ENCODE measurements around the gene IRGQ. TPM values are rescaled to one million over a fixed set of nuclear protein-coding genes. Genes with fewer than 3 reads are reported as not detected.

IRGQ gene, protein sequence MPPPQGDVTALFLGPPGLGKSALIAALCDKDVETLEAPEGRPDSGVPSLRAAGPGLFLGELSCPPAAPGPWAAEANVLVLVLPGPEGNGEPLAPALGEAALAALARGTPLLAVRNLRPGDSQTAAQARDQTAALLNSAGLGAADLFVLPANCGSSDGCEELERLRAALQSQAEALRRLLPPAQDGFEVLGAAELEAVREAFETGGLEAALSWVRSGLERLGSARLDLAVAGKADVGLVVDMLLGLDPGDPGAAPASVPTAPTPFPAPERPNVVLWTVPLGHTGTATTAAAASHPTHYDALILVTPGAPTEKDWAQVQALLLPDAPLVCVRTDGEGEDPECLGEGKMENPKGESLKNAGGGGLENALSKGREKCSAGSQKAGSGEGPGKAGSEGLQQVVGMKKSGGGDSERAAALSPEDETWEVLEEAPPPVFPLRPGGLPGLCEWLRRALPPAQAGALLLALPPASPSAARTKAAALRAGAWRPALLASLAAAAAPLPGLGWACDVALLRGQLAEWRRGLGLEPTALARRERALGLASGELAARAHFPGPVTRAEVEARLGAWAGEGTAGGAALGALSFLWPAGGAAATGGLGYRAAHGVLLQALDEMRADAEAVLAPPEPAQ
- 10 to 100 TPM; 11.2 to 14.0 TPM for total RNA-seq

DNA sequence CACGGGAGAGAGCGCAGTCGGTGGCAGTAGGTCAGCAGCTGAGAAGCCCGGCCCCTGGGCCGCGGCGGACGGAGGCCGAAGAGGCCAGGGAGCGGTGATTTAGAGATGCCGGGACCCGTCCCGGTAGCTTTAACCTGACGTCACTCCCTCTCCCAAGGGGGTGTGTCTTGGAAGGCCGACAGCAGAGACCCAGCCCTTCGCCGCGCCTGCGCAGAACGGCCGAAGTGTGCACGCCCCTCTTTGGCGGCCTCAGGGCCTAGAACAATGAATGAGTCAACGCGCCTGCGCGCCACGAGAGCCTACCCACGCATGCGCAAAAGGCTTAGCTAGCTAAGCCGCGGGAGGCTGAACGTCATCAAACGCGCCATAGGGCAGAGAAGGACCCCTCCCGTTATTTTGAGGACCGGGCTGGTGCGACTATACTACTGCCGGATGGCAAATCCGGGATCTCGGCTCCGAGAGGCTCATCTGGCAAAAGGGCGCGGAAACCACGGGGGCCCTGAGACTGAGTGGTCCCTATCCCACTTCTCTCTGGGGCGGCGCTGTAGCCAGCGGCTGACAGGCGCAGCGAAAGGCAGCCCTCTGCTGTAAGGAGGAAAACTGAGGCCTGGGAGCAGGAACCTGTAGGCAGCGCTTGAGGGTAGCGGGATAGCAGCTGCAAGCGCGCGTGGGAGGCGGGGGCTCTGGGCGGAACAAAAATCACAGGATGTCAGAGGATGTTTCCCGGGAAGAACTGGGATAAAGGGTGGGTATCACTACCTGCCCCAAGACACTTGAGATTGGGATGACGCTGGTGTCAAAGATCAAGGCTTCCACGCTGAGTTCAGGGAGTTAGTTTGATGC is at the start of gene IRGQ, which contains the start of gene ZNF576:
IRGQ (minus strand) TSS at position 136 of the 843 bp plus-strand sequence. CDS start 796 bp downstream, outside the sequence.
ZNF576 (plus strand) TSS at position 597 of the 843 bp plus-strand sequence. CDS start 514 bp downstream, outside the sequence.
- POLR2A ChIA-PET: interaction anchor here (0.9 to 3.9 kb wide), 9 partner anchors 13 to 63 kb away, joined by 3 to 44 read pairs (median 5); partner anchors contain the start of genes PINLYP, XRCC1 and ZNF575
- H3K27me3 Mint-ChIP-seq (ENCODE audit: low read depth): no peaks in the 10 kb centered on the region

DNA sequence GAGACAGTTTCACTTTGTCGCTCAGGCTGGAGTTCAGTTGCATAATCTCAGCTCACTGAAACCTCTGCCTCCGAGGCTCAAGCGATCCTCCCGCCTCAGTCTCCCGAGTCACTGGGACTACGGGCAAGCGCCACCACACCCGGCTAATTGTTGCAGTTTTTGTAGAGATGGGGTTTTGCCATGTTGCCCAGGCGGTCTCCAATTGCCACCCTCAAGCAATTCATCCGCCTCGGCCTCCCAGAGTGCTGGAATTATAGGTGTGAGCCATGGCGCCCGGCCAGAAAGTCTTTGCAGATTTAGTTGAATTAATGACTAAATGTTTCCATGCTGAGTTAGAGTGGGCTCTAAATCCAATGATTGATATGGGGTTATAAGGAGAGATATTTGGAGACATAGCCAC is 48.2 kb upstream of the IRGQ start:
- peaks cover 10% of the 10 kb centered on the region for H3K4me1 Mint-ChIP-seq (ENCODE audit: low read depth)
- H3K9me3 Mint-ChIP-seq (ENCODE audit: insufficient read depth): no peaks in the 10 kb centered on the region
- H3K27ac Mint-ChIP-seq: no peak overlapping the region
- H3K36me3 Mint-ChIP-seq (ENCODE audit: low read depth): peaks cover 12% of the 10 kb centered on the region
- ATAC-seq (no peak), DNase-seq (no peak)
- H3K4me3 Mint-ChIP-seq: no peak overlapping the region
- peaks cover 29% of the 10 kb centered on the region for H3K27me3 Mint-ChIP-seq (ENCODE audit: low read depth)
- ChIA-PET POLR2A (no interaction called here), CTCF (no interaction called here)

More for the DNA sequence above, at the start of gene IRGQ, which contains the start of gene ZNF576:
- peaks cover 37% of the 10 kb centered on the region for H3K4me1 Mint-ChIP-seq (ENCODE audit: low read depth)
- peak within 1 kb of the TSS; percentile 99 for H3K27ac Mint-ChIP-seq
- peaks cover 30% of the 10 kb centered on the region for H3K36me3 Mint-ChIP-seq (ENCODE audit: low read depth)
- CTCF ChIA-PET: interaction anchor here (0.9 to 6.7 kb wide), 18 partner anchors 10 to 164 kb away, joined by 3 to 239 read pairs (median 8); partner anchors contain the start of genes PINLYP, SMG9, XRCC1 and ZNF575
- no peaks in the 10 kb centered on the region for H3K9me3 Mint-ChIP-seq (ENCODE audit: insufficient read depth)
- DNase-seq (peak; percentile 100), ATAC-seq (peak; percentile 82)
- peak within 1 kb of the TSS; percentile 98 for H3K4me3 Mint-ChIP-seq

DNA sequence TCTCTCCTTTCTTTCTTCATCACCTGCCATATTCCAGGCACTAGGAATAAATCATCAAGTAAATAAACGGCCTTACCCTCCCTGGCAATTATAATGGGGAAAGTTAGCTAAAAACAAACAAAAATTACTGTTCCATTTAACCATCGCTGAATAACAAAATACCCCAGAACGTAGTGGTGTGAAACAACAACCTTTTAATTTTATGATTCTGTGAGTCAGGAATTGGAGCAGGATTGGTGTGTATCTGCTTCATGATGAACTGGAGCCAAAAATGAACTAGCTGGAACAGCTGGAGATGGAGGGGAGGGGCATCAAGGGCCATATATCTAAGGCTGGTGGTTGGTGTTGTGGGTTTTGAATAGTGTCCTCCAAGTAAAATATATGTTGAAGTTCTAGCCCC is 47.4 kb upstream of the IRGQ start:
- CTCF ChIA-PET: interaction anchor here (1.0 kb wide), 1 partner anchor 109 kb away, joined by 3 read pairs; no protein-coding TSS in a partner anchor
- Mint-ChIP-seq H3K9me3 (ENCODE audit: insufficient read depth) (no peaks in the 10 kb centered on the region), H3K27ac (no peak overlapping the region), H3K36me3 (ENCODE audit: low read depth) (peaks cover 8% of the 10 kb centered on the region), H3K27me3 (ENCODE audit: low read depth) (peaks cover 37% of the 10 kb centered on the region), H3K4me3 (no peak overlapping the region), H3K4me1 (ENCODE audit: low read depth) (peaks cover 17% of the 10 kb centered on the region)
- POLR2A ChIA-PET: interaction anchor here (0.8 kb wide), 1 partner anchor 23 kb away, joined by 3 read pairs; no protein-coding TSS in a partner anchor
- no peak for DNase-seq
- no peak for ATAC-seq

DNA sequence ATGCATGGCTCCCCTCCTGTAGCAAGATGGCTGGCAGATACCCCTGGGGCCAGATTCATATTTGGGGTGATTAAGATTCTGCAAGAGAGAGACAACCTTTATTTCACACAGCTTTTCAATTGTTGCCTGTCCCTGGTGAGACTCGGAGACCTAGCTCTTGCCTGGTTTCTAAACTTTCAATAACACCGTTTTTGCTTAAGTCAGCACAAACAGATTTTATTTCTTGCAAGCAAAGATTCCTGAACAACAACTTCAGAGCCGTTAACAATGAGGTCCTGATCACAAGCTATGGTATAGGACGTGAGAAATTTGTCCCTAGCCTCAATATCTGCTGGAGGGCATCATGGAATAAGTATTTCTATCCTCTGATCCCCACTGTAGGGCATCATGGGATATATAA is 46.6 kb upstream of the IRGQ start:
- ChIA-PET CTCF (interaction anchor here (0.7 to 1.4 kb wide), 2 partner anchors 11 to 23 kb away, joined by 4 read pairs; no protein-coding TSS in a partner anchor), POLR2A (interaction anchor here (0.8 to 1.7 kb wide), 2 partner anchors 14 to 24 kb away, joined by 3 to 5 read pairs; no protein-coding TSS in a partner anchor)
- Mint-ChIP-seq H3K4me3 (no peak overlapping the region), H3K27me3 (ENCODE audit: low read depth) (peaks cover 44% of the 10 kb centered on the region), H3K27ac (no peak overlapping the region), H3K4me1 (ENCODE audit: low read depth) (peaks cover 17% of the 10 kb centered on the region), H3K36me3 (ENCODE audit: low read depth) (peaks cover 6% of the 10 kb centered on the region), H3K9me3 (ENCODE audit: insufficient read depth) (no peaks in the 10 kb centered on the region)
- ATAC-seq (no peak), DNase-seq (no peak)

DNA sequence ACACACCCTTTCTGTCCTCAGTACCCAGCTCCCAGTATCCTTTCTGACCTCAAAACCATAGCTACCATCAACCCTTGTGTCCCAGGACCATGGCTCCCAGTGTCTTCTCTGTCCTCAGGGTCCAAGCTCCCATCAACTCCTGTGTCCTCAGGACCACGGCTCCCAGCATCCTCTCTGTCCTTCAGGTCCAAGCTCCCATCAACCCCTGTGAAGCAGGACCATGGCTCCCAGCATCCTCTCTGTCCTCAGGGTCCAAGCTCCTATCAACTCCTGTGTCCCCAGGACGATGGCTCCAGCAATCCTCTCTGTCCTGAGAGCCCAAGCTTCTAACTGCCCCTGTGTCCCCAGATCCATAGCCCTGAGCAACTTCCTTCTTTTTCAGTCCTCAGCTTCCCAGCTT is 45.4 kb upstream of the IRGQ start:
- H3K9me3 Mint-ChIP-seq (ENCODE audit: insufficient read depth): no peaks in the 10 kb centered on the region
- H3K36me3 Mint-ChIP-seq (ENCODE audit: low read depth): peaks cover 2% of the 10 kb centered on the region
- peak overlapping the region; percentile 7 for H3K4me3 Mint-ChIP-seq
- no peak for DNase-seq
- H3K4me1 Mint-ChIP-seq (ENCODE audit: low read depth): peaks cover 17% of the 10 kb centered on the region
- POLR2A ChIA-PET: interaction anchor here (0.7 to 1.7 kb wide), 3 partner anchors 12 to 138 kb away, joined by 3 to 5 read pairs (median 3); no protein-coding TSS in a partner anchor
- no peak overlapping the region for H3K27ac Mint-ChIP-seq
- H3K27me3 Mint-ChIP-seq (ENCODE audit: low read depth): peaks cover 52% of the 10 kb centered on the region
- ATAC-seq: no peak
- CTCF ChIA-PET: interaction anchor here (0.8 to 1.4 kb wide), 2 partner anchors 11 to 24 kb away, joined by 3 to 4 read pairs; no protein-coding TSS in a partner anchor

DNA sequence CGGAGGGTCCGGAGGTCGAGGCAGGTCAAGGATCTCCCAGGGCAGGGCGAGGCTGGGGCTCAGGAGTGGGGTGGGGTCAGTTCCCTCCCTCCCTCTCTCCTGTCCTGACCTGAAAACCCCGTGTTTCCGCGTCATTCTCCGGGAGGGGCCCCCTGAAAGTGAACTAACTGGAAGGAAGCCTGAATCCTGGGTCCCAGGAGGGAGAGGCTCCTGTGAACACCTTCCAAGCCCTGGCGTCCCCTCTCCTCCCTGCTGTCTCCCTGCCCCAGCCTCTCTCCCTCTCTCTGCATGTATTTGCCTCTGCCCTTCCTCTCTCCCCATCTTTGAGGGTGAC is 44.5 kb upstream of the IRGQ start:
- H3K27me3 Mint-ChIP-seq (ENCODE audit: low read depth): peaks cover 55% of the 10 kb centered on the region
- ATAC-seq (no peak), DNase-seq (no peak)
- H3K4me3 Mint-ChIP-seq: peak overlapping the region; percentile 70
- CTCF ChIA-PET: no interaction called here
- H3K9me3 Mint-ChIP-seq (ENCODE audit: insufficient read depth): no peaks in the 10 kb centered on the region
- POLR2A ChIA-PET: no interaction called here
- H3K27ac Mint-ChIP-seq: no peak overlapping the region
- no peaks in the 10 kb centered on the region for H3K36me3 Mint-ChIP-seq (ENCODE audit: low read depth)
- H3K4me1 Mint-ChIP-seq (ENCODE audit: low read depth): peaks cover 17% of the 10 kb centered on the region

DNA sequence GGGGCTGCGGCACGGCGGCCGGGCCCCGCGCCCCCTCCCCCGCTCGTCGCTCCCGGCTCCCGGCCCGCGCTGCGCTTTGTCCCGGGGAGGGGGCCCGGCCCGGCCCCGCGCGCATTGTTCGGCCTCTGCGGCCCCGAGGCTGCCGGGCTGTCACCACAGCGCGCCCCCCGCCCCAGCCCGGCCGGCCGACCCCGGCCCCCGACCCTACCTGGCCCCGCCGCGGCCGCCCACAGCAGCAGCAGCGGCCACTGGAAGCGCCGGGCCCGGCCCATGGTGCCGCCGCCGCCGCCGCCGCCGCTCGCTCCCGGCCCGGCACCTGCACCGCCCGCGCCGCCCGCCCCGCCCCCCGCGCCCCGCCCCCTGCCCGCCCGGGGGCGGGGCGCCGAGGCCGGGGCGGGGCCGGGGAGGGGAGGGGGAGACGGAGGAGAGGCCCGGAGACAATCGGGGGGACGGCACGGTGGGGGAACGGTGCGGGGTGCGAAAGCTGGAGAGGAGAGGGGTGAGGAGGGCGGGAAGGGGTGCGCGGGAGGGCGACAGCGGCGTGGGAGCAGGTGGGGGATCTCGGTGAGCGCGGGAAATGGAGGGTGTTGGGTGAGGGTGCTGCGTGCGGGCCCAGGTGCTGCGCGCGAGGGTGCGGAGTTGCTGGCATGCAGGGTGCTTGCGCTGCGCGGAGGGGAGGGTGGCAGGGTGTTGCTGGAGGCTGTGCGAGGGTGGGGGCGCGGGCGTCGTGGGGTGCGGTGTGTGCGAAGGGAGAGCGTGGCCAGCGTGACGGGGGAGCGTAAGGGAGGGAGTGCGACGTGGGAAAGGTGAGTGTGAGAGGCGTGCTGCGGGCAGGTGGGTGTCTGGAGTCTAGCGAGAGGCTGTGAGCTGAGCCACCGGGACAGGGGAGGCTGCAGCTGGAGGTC is 43.8 kb upstream of the IRGQ start, which contains the start of gene CADM4:
CADM4 (minus strand) TSS at position 332 of the 905 bp plus-strand sequence; CDS start at position 272, 60 bp downstream.
- H3K4me3 Mint-ChIP-seq: peak within 1 kb of the TSS; percentile 70
- ChIA-PET CTCF (no interaction called here), POLR2A (no interaction called here)
- H3K27me3 Mint-ChIP-seq (ENCODE audit: low read depth): peaks cover 55% of the 10 kb centered on the region
- peak; percentile 48 for DNase-seq
- H3K4me1 Mint-ChIP-seq (ENCODE audit: low read depth): peaks cover 17% of the 10 kb centered on the region
- ATAC-seq: peak; percentile 84
- no peaks in the 10 kb centered on the region for H3K36me3 Mint-ChIP-seq (ENCODE audit: low read depth)
- H3K27ac Mint-ChIP-seq: peak within 1 kb of the TSS; percentile 11
- no peaks in the 10 kb centered on the region for H3K9me3 Mint-ChIP-seq (ENCODE audit: insufficient read depth)

DNA sequence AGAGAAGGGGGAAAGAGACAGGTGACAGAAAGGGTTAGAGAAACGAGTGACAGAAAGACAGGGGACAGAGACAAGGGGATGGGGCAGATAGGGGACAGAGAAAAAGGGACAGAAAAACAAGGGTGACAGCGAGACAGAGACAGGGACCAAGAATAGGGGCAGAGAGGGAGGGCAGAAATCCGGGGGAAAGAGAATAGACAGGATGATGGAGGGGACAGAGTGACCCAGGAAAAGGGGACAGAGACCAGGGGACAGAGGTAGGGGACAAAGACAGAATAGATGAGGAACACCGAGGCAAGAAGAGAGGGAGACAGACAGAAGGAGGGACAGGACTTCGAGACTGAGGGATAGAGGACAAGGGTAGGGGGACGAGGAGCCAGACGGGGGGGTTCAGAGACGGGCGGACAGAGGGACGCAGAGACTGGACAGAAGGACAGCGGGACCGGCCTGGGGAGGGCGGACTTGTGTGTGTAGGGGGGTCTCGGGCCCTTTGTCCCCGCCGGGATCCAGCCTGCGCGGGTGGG is 43.1 kb upstream of the IRGQ start:
- no peaks in the 10 kb centered on the region for H3K9me3 Mint-ChIP-seq (ENCODE audit: insufficient read depth)
- peak overlapping the region; percentile 57 for H3K4me3 Mint-ChIP-seq
- H3K27ac Mint-ChIP-seq: no peak overlapping the region
- H3K27me3 Mint-ChIP-seq (ENCODE audit: low read depth): peaks cover 55% of the 10 kb centered on the region
- DNase-seq (no peak), ATAC-seq (no peak)
- H3K36me3 Mint-ChIP-seq (ENCODE audit: low read depth): no peaks in the 10 kb centered on the region
- ChIA-PET CTCF (no interaction called here), POLR2A (no interaction called here)
- peaks cover 17% of the 10 kb centered on the region for H3K4me1 Mint-ChIP-seq (ENCODE audit: low read depth)

DNA sequence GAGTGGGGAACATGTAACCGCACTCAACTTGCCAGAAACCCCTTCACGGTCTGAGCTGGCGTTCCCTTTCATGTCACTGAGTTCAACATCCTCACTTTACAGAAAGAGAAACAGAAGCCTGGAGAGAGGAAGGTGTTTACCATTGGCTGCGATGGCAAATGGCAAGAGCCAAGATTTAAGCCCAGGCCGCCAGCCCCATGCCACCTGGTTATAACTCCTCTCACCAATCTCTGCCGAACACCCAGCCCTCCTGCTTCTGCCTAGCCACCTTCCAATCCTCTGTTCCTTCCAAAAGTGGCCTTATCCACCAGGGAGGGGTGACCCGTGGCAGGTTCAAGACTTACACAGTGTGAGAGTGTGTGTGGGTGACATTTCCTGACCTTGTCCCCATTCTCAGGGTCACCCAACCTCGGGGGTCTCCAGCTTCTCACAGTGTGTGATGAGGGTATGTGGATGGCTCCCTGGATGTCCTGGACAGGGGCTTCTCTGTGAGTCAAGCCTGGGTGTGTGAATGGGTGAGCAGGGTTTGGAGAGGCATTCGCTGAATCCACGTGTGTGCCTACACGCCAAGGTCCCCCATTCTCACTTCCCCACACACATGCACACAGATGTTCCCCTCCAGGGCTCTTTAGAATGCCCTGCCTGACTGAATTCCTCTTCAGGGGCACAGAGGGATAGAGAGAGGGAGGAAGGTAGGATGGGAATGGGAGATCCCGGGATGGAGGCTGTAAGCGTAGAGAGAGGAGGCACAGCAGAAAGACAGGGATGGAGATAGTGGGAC is 42.5 kb upstream of the IRGQ start:
- Mint-ChIP-seq H3K4me3 (peak overlapping the region; percentile 57), H3K27ac (no peak overlapping the region), H3K9me3 (ENCODE audit: insufficient read depth) (no peaks in the 10 kb centered on the region), H3K4me1 (ENCODE audit: low read depth) (peaks cover 17% of the 10 kb centered on the region), H3K36me3 (ENCODE audit: low read depth) (no peaks in the 10 kb centered on the region), H3K27me3 (ENCODE audit: low read depth) (peaks cover 54% of the 10 kb centered on the region)
- no peak for ATAC-seq
- DNase-seq: no peak
- ChIA-PET POLR2A (no interaction called here), CTCF (interaction anchor here (0.6 kb wide), 1 partner anchor 191 kb away, joined by 3 read pairs; no protein-coding TSS in a partner anchor)

DNA sequence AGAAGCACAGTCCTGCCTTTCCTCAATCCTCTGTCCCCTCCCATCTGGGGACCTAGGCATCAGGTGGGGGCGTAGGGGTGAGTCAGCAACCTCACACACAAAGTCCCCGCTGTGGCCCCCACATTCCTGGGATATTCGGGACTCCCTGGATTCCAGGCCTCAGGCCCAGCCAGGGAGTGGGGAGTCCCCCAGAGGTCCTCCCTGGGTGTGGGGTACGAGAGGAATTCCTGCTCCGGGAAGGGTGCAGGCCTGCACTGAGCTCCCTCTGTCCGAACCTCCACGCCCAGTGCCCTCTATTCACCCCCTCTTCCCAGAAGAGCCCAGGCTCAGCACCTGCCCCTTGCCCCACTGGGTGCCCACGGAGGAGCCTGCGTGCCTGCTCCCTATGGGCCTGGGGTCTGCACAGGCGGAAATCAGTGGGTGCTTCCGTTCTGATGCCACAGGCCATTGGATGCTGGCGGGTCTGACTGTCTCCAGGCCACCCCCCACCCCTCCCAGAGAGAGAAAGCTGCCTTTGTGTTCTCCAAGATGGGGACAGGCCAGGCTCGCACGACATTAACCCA is 40.3 kb upstream of the IRGQ start:
- ATAC-seq: no peak
- H3K27me3 Mint-ChIP-seq (ENCODE audit: low read depth): peaks cover 38% of the 10 kb centered on the region
- H3K36me3 Mint-ChIP-seq (ENCODE audit: low read depth): no peaks in the 10 kb centered on the region
- ChIA-PET POLR2A (no interaction called here), CTCF (no interaction called here)
- H3K27ac Mint-ChIP-seq: no peak overlapping the region
- H3K9me3 Mint-ChIP-seq (ENCODE audit: insufficient read depth): no peaks in the 10 kb centered on the region
- H3K4me3 Mint-ChIP-seq: no peak overlapping the region
- no peak for DNase-seq
- peaks cover 14% of the 10 kb centered on the region for H3K4me1 Mint-ChIP-seq (ENCODE audit: low read depth)
